NCI-H2196 (cell line): ENCODE measurements around the gene SERPINE1.
"Not testable (repeated sequence)": the region's sequence is repeated elsewhere in the genome, so short reads cannot be mapped to it uniquely, and the experiment has no call there.

Experiments used
- DNase-seq: peaks from one replicate; lab custom pipeline; 2025; ENCODE audit not compliant: unreplicated experiment; lab: John Stamatoyannopoulos, UW

Gene SERPINE1

DNA sequence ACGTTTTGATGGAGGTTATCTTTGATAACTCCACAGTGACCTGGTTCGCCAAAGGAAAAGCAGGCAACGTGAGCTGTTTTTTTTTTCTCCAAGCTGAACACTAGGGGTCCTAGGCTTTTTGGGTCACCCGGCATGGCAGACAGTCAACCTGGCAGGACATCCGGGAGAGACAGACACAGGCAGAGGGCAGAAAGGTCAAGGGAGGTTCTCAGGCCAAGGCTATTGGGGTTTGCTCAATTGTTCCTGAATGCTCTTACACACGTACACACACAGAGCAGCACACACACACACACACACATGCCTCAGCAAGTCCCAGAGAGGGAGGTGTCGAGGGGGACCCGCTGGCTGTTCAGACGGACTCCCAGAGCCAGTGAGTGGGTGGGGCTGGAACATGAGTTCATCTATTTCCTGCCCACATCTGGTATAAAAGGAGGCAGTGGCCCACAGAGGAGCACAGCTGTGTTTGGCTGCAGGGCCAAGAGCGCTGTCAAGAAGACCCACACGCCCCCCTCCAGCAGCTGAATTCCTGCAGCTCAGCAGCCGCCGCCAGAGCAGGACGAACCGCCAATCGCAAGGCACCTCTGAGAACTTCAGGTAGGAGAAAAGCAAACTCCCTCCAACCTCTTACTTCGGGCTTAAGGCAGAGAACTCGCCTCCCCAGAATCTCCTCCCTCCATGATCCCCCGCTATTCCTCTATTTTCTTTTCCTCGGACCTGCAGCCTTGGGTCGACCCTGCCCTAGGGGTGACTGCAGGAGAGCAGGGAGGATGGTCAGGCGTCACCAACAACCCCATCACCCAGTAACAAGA lies at the start of gene SERPINE1:
Gene SERPINE1 (plus strand): TSS at position 454 of the 809 bp plus-strand sequence. CDS start 1,290 bp downstream, outside the sequence.
- peak; percentile 67 for DNase-seq

- DNase-seq = peak; percentile 91
Observed at GRCh38 chr7:101077303-101078086, 49.4 kb upstream of the SERPINE1 start.

GRCh38 chr7:101081432-101081831 lies 45.5 kb upstream of the SERPINE1 start:
- DNase-seq = no peak

DNA sequence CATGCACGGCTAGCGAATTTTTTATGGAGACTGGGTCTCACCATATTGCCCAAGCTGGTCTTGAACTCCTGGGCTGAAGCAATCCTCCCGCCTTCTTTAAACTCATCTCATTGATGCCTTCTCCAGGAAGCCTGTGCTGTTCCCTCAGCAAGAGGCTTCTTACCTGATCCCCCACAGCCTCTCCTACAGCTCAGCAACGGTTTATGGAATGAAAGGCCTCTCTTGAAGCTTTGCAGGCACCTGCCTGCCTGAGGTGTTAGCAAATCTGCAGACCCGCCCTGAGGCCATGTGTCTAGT lies 42.1 kb upstream of the SERPINE1 start:
- DNase-seq = no peak

GRCh38 chr7:101085162-101085964 lies 41.5 kb upstream of the SERPINE1 start, which contains the start of gene TRIM56:
TRIM56 (plus strand) TSS chr7:101085481; CDS start chr7:101087313, 1,832 bp downstream.
- peak; percentile 92 for DNase-seq

DNA sequence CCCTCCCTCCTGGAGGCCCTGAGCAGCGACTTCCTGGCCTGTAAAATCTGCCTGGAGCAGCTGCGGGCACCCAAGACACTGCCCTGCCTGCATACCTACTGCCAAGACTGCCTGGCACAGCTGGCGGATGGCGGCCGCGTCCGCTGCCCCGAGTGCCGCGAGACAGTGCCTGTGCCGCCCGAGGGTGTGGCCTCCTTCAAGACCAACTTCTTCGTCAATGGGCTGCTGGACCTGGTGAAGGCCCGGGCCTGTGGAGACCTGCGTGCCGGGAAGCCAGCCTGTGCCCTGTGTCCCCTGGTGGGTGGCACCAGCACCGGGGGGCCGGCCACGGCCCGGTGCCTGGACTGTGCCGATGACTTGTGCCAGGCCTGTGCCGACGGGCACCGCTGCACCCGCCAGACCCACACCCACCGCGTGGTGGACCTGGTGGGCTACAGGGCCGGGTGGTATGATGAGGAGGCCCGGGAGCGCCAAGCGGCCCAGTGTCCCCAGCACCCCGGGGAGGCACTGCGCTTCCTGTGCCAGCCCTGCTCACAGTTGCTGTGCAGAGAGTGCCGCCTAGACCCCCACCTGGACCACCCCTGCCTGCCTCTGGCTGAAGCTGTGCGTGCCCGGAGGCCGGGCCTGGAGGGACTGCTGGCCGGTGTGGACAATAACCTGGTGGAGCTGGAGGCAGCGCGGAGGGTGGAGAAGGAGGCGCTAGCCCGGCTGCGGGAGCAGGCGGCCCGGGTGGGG lies 39.4 kb upstream of the SERPINE1 start:
- DNase-seq = no peak

DNA sequence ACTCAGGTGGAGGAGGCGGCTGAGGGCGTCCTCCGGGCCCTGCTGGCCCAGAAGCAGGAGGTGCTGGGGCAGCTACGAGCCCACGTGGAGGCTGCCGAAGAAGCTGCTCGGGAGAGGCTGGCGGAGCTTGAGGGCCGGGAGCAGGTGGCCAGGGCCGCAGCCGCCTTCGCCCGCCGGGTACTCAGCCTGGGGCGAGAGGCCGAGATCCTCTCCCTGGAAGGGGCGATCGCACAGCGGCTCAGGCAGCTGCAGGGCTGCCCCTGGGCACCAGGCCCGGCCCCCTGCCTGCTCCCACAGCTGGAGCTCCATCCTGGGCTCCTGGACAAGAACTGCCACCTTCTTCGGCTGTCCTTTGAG lies 38.9 kb upstream of the SERPINE1 start:
- DNase-seq = no peak

DNA sequence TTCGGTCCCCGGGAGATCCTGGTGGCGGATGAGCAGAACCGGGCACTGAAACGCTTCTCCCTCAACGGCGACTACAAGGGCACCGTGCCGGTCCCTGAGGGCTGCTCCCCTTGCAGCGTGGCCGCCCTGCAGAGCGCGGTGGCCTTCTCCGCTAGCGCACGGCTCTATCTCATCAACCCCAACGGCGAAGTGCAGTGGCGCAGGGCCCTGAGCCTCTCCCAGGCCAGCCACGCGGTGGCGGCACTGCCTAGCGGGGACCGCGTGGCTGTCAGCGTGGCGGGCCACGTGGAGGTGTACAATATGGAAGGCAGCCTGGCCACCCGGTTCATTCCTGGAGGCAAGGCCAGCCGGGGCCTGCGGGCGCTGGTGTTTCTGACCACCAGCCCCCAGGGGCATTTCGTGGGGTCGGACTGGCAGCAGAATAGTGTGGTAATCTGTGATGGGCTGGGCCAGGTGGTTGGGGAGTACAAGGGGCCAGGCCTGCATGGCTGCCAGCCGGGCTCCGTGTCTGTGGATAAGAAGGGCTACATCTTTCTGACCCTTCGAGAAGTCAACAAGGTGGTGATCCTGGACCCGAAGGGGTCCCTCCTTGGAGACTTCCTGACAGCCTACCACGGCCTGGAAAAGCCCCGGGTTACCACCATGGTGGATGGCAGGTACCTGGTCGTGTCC lies 37.9 kb upstream of the SERPINE1 start:
- no peak for DNase-seq

DNA sequence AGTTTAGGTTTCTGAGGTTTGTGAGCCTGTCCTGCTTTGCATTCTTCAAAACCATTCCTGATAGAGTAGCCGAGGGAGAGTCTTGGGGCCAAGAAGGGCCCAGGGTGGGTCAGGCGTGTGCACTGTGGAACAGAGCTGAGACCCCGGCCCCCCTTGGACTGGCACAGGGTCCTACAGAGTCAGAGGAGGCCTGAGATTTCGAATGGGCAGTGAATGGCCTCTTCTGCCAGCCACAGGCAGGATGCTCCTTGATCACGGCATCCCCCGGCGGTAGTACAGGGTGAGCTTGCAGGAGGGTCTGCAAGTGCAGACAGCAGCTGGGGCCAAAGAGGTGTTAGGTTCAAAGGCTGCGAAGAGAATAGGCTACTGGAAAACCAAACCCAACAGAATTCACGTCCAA lies 37.0 kb upstream of the SERPINE1 start:
- no peak for DNase-seq

GRCh38 chr7:101092266-101092905 lies 34.5 kb upstream of the SERPINE1 start:
- DNase-seq = not testable (repeated sequence)

DNA sequence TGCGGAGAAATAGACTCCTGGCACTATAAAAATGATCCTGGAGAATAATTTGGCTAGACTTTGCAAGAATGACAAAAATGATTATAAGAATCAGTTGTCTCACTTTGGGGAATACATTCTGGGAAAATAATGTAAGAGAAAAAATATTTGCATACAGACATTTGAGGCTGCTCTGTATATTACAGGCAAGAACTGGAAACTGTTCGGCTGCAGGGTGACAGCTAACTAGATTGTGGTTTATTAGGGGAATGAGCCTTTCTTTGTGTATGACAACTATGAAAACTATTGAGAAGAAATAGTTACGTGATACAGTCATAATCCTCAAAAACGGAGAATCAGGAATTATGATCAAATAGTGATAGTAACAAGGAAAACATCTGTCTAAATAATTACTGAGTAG lies 33.0 kb upstream of the SERPINE1 start:
- DNase-seq = no peak

DNA sequence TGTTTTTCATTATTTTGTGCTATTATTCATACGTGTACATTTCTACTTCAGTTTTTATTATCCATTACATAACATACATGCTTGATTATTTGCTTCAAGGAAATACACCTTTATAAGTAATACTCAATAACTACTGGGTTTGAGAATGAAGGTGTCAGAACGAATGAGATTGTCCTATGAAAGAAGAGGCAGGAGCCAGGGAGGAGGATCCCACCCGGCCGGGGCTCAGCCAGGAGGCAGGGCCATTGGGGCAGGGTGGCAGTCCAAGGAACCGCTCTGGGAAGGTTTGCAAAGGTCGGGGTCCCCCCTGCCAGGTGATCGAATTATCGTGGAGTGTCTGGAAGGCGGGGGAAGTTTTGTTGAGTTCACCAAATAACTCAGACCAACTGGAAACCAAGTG lies 32.5 kb upstream of the SERPINE1 start:
- DNase-seq = no peak

DNA sequence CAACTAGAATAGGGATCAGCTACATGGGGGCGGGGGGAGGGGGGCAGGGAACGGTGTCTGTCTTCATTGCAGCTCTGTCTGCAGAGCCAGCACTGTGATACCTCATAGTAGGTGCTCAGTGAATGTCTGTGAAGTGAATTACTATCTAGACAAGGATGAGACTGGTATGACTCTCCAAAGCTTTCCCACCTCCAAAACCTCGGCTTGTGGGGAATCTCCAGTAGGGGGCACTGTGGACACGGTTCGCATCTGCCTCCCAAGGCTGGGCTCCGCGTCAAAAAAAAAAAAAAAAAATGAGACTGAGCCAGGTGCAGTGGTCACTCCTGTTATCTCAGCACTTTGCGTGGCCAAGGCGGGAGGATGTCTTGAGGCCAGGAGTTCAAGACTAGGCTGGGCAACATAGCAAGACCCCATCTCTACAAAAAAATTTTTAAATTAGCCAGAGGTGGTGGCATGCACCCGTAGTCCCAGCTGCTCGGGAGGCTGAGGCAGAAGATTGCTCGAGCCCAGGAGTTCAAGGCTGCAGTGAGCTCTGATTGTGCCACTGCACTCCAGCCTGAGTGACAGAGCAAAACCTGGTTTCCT lies 32.0 kb upstream of the SERPINE1 start:
- peak; percentile 44 for DNase-seq

GRCh38 chr7:101096331-101096956 lies 30.5 kb upstream of the SERPINE1 start:
- DNase-seq = no peak

DNA sequence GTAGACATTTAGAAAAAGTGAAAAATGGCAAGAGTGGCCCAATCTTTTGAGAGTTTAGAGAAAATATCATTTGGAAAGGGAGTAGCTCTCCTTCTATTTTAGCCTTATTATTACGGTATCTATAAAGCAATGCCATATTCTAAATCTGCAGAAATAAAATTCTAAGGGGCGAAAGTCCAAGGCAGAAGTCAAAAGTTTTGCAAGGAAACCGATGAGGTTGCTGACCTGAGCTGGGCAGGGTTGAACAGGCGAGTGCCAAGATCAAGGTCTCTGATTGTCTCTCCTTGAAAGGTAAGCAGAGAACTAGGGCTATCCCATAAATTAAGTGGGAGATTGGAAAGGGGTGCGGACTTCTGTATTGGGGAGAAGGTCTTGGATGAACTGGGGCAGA lies 30.0 kb upstream of the SERPINE1 start:
- no peak for DNase-seq

DNA sequence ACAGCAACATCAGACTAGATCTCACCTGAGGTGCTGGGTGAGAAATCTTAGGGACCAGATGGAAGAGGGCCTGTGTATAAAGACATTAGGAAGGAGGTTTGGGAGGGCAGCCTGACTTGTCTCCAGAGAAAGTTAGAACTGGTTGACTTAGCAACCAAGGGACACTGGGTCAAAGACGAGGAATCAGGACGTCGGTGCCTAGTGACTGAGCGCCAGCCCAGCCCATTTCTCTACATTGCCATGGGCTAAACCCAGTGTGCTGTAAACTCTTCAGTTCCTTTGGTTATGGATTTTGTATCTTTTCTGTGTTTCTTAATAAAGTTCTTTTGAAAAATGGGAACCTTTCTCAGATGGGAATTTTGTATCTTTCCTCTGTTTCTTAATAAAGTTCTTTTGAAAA lies 29.3 kb upstream of the SERPINE1 start:
- no peak for DNase-seq

- peak; percentile 71 for DNase-seq
Observed at GRCh38 chr7:101099969-101100781, 26.7 kb upstream of the SERPINE1 start.
